GM12874 (cell line): ENCODE measurements around the gene FOSL1.

ENCODE experiments used
- CTCF ChIP-seq: IDR thresholded peaks from 2 replicates; pipeline ENCODE4 v1.5.1; 2011; ENCODE audit warnings: low read depth, mild to moderate bottlenecking, control low read depth, low read length, moderate library complexity; ENCODE audit not compliant: insufficient read depth

FOSL1 gene

GRCh38 chr11:65866509-65867283 is 33.5 kb downstream of the FOSL1 start:
- TF ChIP-seq CTCF = no peak

- no peak for TF ChIP-seq CTCF
These were observed 34.5 kb downstream of the FOSL1 start for GRCh38 chr11:65865550-65866172.

GRCh38 chr11:65864706-65865471 is 35.3 kb downstream of the FOSL1 start:
- no peak for TF ChIP-seq CTCF

- no peak for TF ChIP-seq CTCF
These were observed 36.1 kb downstream of the FOSL1 start for GRCh38 chr11:65863889-65864705.

GRCh38 chr11:65862941-65863888 is 37.0 kb downstream of the FOSL1 start:
- no peak for TF ChIP-seq CTCF

DNA sequence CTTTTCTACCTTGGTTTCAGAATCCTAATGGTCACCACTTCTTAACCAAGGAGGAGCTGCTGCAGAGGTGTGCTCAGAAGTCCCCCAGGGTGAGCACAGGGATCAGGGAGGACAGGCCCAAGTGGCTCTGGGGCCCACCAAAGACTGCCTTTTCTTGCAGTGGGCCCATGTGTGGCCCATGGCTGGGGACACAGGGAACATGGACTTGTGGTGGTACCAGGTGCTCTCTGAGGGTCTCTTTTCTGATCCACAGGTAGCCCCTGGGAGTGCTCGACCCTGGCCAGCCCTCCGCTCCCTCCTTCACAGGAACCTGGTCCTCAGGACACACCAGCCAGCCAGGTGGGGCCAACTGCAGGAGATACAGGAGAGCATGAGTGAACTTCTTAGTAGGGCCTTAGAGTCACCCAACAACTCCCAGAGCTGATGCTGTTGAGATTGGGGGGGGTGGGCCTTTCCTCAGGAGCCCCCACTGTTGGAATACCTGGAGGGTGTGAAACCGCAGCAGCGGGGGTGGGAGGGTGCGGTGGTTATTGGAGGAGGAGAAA is 37.9 kb downstream of the FOSL1 start:
- TF ChIP-seq CTCF = no peak
